Measurements from ENCODE around the gene TBX3.
A peak's percentile ranks its signal among the peaks of the same experiment; 100 is the strongest.

The TBX3 gene

DNA sequence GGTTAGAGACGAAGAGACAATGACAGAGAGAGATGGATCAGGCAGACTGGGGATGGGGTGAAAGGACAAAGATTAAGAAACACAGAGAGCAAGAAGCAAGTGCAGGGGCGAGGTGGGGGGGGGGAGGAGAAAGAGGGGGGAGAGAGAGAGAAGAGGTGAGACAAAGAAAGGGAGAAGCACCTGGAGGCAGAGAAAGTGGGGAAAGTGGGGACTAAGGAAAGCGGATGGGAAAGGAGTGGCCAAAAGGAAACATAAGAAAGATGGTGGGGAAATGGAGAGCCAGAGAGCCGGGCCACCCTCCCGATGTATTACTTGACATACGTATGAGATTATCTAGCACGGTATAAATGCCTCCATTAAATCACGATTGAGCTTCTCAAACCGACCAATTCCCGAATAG is 18.5 kb upstream of the TBX3 start:
- no peak overlapping the region for H3K4me3 ChIP-seq

DNA sequence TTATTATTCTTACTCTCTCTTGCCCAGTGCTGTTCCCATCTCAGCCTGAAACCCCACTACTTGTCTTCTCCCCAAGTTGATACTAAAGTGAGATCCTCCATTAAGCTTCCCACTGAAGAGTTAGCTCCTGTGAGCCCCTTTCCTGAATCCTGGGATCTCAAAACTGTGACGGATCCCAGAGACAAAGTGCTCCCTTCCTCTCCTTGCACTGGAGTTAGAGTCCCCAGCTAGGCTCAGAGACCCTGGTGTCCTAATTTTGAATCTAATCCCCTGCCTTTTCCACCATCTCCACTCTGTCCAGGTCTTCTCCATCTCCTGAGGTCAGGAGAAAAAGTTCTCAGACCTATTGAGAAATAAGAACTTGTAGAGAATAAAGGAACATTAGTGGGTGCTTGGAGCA is 17.6 kb upstream of the TBX3 start:
- peaks cover 33% of the 10 kb centered on the region for H3K27me3 ChIP-seq (ENCODE audit: low read depth)
- no peaks in the 10 kb centered on the region; the same call in 1 of the 2 replicates for H3K4me1 ChIP-seq
- H3K9me3 ChIP-seq = no peaks in the 10 kb centered on the region
- in situ Hi-C loops (cut with MboI; ENCODE audit: low sequenced_read_pairs) = no loop called here
- no peak for DNase-seq (ENCODE audit: low spot score in 2 of 2)
- H3K4me3 ChIP-seq = no peak overlapping the region
- H3K36me3 ChIP-seq (replicated peaks) = no peaks in the 10 kb centered on the region

More for the DNA sequence above, 18.5 kb upstream of the TBX3 start:
- peaks cover 28% of the 10 kb centered on the region for H3K27me3 ChIP-seq (ENCODE audit: low read depth)
- no peak for DNase-seq (ENCODE audit: low spot score in 2 of 2)
- H3K36me3 ChIP-seq (replicated peaks) = no peaks in the 10 kb centered on the region
- in situ Hi-C loops (cut with MboI; ENCODE audit: low sequenced_read_pairs) = no loop called here
- no peaks in the 10 kb centered on the region for H3K9me3 ChIP-seq
- no peaks in the 10 kb centered on the region; the same call in 1 of the 2 replicates for H3K4me1 ChIP-seq

DNA sequence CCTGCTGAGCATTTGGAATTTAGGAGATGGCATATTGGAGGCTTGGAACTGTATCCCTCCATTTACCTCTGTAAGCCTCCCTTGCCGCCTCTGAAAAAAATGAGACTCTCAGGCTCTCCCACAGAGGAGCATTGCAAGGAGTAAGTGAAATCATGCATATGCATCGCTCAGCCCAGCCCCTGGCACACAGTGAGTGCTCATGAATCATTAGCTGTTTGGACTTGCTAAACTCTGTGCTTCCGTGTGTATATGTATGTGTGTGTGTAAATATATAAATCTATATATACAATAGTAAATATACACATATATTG is 17.1 kb upstream of the TBX3 start:
- Histone ChIP-seq H3K4me1 (no peaks in the 10 kb centered on the region; the same call in 1 of the 2 replicates), H3K9me3 (no peaks in the 10 kb centered on the region), H3K27me3 (ENCODE audit: low read depth) (peaks cover 33% of the 10 kb centered on the region), H3K36me3 (replicated peaks) (no peaks in the 10 kb centered on the region), H3K4me3 (no peak overlapping the region)
- no peak for DNase-seq (ENCODE audit: low spot score in 2 of 2)
- in situ Hi-C loops (cut with MboI; ENCODE audit: low sequenced_read_pairs) = no loop called here

DNA sequence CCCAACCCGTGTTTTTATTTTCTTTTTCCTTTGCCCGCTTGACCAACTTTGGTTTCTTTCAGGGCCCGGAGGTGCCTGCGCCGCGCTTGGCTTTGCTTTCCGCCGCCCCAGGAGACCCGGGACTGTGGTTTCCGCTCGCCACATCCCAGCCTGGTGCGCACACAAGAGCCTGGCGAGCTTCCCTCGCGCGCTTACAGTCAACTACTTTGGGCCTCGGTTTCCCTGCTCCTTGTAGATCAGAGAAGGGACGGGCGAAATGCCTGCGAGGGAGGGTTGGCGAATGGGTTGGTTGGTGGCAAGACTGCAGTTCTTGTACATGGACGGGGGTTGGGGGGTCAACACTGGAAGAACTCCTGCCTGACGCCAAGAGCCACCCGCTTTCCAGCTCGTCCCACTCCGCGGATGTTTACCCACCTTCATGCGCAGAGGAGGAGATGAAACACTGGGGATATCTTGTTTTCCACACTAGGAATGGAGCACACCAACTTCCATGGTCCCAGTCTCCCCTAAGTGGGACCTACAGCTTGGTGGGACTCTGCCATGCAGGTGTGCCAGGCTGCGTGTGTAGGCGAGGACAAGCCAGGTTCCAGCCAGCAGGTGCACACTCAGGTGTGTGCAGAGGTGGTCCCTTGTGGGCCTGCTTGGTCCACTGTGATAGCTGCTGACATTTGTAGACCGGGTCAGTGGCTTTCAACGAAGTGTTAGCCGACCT is 16.6 kb upstream of the TBX3 start:
- peaks cover 36% of the 10 kb centered on the region for H3K27me3 ChIP-seq (ENCODE audit: low read depth)

DNA sequence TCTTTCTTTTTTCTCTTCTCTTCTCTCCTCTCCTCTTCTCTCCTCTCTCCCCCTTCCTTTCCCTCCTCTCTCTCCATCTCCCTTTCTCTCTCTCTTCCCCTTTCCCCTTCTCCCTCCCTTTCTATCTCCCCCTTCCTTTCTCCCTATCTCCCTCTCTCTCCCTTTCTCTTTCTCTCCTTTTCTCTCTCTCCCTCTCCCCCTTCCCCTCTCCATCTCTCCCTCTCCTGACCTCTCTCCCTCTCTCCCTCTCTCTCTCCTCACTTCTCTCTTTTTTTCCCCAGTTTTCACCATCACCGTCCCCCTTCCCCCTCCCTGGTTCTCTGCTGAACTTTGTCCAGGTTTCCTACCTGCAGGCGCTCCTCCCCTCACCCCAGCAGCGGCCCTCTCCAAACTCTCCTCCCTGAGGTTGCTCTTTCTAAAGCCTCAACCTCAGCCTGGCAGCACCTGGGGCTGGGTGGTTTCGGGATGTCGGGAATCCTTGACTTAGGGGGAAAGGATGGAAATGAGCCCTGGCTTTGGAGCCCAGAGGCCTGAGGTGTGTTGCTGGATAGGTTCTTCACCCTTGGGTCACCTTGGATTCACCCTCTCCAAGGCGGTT is 14.7 kb upstream of the TBX3 start:
- no peaks in the 10 kb centered on the region for H3K9me3 ChIP-seq
- in situ Hi-C loops (cut with MboI; ENCODE audit: low sequenced_read_pairs) = no loop called here
- no peak overlapping the region for H3K4me3 ChIP-seq
- no peaks in the 10 kb centered on the region; the same call in 1 of the 2 replicates for H3K4me1 ChIP-seq
- H3K27me3 ChIP-seq (ENCODE audit: low read depth) = peaks cover 36% of the 10 kb centered on the region
- no peaks in the 10 kb centered on the region for H3K36me3 ChIP-seq (replicated peaks)
- no peak for DNase-seq (ENCODE audit: low spot score in 2 of 2)

More for the DNA sequence above, 16.6 kb upstream of the TBX3 start:
- H3K4me3 ChIP-seq = no peak overlapping the region
- H3K9me3 ChIP-seq = no peaks in the 10 kb centered on the region
- DNase-seq (ENCODE audit: low spot score in 2 of 2) = no peak
- in situ Hi-C loops (cut with MboI; ENCODE audit: low sequenced_read_pairs) = no loop called here
- H3K36me3 ChIP-seq (replicated peaks) = no peaks in the 10 kb centered on the region
- no peaks in the 10 kb centered on the region; the same call in 1 of the 2 replicates for H3K4me1 ChIP-seq

DNA sequence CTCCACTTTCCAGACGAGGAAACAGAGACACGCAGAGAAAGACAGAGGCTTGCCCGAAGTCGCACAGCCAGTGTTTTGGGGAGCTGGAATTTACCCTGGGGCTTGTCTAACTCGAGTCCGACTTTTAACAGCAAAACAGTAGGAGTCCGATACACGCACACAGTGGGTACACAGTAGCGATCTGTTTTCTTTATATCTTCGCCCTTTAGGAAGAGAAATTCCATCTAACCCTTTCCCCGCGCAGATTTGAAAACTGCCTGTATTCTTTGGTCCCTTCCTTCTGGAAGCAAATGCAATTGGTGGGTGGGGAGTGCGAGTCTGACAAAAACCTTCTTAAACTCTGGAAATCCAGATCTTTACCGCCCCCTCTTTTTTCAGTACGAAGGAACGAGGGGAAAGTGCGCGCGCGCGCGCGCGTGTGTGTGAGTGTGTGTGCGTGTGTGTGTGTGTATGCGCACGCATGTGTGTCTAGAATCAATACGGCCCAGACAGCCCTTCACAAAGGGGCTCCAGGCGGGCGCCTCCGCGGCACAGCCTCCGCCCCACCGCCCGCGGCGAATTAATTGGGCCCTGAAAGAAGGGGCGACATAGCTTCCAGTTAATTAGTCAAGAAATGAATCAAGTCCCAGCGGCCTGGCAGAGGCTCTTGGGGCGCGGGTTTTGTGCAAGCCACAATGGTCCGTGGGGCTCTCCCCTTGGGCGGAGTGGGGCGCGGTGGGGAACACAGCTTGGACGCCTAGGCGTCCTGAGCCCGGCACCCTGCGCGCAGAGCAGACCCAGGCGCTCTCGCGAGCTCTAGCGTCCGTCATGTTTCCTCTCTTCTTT is 14.0 kb upstream of the TBX3 start:
- in situ Hi-C loops (cut with MboI; ENCODE audit: low sequenced_read_pairs) = no loop called here
- peaks cover 36% of the 10 kb centered on the region for H3K27me3 ChIP-seq (ENCODE audit: low read depth)

DNA sequence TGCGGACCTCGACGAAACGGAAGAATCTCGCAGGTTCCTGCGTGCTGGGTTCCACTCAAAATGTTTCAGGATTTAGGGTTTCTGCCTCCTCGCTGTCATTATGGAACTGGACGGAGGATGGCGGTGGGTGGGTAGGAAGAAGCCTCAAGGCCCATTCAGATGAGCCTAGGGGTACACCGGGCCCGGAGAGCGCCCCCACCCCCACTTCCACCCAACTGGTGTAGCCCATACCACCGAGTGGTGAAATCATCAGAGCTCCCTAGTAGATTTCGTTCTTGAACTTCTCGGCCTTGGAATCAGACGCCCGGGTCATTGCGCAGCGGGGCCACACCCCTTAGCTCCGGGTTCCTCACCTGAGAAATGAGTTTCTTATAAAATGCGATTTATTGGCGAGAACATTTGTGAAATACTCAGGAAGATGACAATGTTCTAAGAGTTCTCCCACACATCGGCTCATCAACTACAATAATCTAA is 13.3 kb upstream of the TBX3 start:
- H3K27me3 ChIP-seq (ENCODE audit: low read depth) = peaks cover 34% of the 10 kb centered on the region
- H3K4me3 ChIP-seq = no peak overlapping the region
- H3K4me1 ChIP-seq = peaks cover 2% of the 10 kb centered on the region; the same call in 1 of the 2 replicates
- H3K36me3 ChIP-seq (replicated peaks) = no peaks in the 10 kb centered on the region
- no peak for DNase-seq (ENCODE audit: low spot score in 2 of 2)
- in situ Hi-C loops (cut with MboI; ENCODE audit: low sequenced_read_pairs) = no loop called here
- no peaks in the 10 kb centered on the region for H3K9me3 ChIP-seq

More for the DNA sequence above, 14.0 kb upstream of the TBX3 start:
- H3K36me3 ChIP-seq (replicated peaks) = no peaks in the 10 kb centered on the region
- H3K9me3 ChIP-seq = no peaks in the 10 kb centered on the region
- H3K4me3 ChIP-seq = no peak overlapping the region
- peaks cover under 1% of the 10 kb centered on the region; the same call in 1 of the 2 replicates for H3K4me1 ChIP-seq
- peak in 1 of 2 experiments; percentile 21 for DNase-seq (ENCODE audit: low spot score in 2 of 2)

DNA sequence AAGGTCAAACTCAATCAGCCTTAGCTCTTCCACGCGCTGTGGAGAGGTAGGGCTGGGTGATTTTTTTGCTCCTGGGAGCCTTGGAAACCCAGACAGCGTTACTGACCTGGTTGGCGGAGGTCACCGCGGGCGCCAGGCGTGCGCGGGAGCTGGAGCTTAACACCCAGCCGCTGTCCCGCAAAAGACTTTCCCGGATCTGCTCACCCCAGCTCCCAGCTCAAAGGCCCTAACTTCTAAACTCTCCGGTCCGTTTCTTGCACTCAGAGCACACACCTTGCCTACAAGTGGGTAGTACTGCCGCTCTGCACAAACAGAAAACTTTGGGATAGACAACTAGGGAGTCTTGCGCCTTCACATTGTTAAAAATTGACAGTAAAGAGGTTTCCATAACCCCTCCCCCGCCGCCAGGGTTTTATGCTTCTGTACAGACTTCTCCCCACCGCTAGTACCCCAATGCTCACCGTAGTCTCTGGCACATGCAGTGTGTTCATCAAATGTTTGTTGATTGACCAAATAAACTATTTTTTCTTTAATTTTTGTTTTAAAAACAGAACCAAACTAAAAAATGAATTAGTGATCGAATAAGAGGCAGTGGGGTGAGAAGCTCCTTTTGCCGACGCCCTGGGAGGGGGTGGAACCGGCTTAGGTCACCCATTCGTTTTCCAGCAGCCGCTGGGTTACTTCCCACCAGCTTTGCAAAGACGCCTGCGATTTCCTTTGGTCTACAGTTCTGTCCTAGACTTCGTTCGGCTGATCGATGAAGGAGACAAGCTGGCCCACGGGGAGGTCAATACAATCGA is 12.7 kb upstream of the TBX3 start:
- peaks cover 2% of the 10 kb centered on the region; the same call in 1 of the 2 replicates for H3K4me1 ChIP-seq
- in situ Hi-C loops (cut with MboI; ENCODE audit: low sequenced_read_pairs) = no loop called here
- DNase-seq (ENCODE audit: low spot score in 2 of 2) = no peak
- peaks cover 34% of the 10 kb centered on the region for H3K27me3 ChIP-seq (ENCODE audit: low read depth)
- H3K4me3 ChIP-seq = no peak overlapping the region
- no peaks in the 10 kb centered on the region for H3K9me3 ChIP-seq
- no peaks in the 10 kb centered on the region for H3K36me3 ChIP-seq (replicated peaks)

DNA sequence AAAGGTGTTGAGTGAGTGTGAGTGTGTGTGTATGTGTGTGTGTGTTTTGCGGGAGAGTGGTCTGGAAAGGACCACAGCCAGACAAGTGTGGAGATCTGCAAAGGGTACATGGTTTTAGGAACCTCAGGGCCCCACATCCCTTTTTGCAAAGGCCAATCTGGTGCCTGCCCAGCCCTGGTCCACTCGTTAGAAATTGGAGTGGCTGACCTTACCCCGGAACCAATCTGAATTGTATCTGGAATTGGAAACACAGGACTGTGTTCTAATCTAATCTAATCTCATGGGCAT is 11.3 kb upstream of the TBX3 start:
- Histone ChIP-seq H3K4me3 (no peak overlapping the region), H3K36me3 (replicated peaks) (no peaks in the 10 kb centered on the region), H3K27me3 (ENCODE audit: low read depth) (peaks cover 26% of the 10 kb centered on the region), H3K9me3 (no peaks in the 10 kb centered on the region), H3K4me1 (peaks cover 2% of the 10 kb centered on the region; the same call in 1 of the 2 replicates)
- in situ Hi-C loops (cut with MboI; ENCODE audit: low sequenced_read_pairs) = no loop called here
- DNase-seq (ENCODE audit: low spot score in 2 of 2) = no peak

DNA sequence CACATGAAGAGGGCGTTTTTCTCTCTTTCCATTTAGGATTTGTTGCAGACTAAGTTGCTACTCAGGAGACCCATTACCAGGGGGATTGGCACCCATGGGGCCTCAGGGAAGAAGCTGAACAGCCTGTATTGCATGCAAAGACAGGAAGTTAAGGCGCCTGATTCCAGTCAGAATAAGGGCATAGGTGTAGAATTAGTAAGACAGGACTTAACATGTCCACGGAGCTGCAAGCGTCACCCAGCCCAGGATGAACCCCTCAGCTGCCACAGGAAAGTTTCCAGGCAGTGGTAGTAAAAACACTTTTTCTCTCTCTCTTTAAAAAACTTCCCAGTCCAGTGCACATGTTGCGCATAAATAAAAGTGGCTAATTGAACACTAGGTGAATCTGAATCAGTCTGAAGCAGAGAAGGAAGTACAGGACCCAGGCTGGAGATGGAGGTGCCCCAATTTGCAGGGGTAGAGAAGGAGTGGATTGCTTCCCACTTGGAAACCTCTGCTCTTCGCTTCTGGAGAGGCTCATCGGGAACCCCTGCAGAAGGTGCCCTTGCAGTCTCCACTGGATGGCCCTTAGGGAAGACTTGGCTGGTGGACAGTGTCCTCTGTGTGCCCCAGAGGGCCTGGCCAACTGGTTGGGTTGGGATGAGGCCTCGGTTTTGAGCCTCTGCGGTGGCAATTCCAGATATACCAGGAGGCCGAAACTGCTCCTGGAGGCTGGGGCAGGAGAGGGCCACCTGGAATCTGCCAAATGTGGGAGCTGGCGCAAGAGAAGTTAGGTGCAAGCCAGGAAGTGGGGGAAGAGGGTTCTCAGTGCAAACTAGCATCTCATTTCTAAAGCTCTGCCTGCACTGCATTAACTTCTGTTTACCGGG is 10.7 kb upstream of the TBX3 start:
- Histone ChIP-seq H3K4me3 (no peak overlapping the region), H3K36me3 (replicated peaks) (no peaks in the 10 kb centered on the region), H3K27me3 (ENCODE audit: low read depth) (peaks cover 22% of the 10 kb centered on the region), H3K4me1 (peaks cover 2% of the 10 kb centered on the region; the same call in 1 of the 2 replicates), H3K9me3 (no peaks in the 10 kb centered on the region)
- DNase-seq (ENCODE audit: low spot score in 2 of 2) = no peak
- in situ Hi-C loops (cut with MboI; ENCODE audit: low sequenced_read_pairs) = no loop called here

DNA sequence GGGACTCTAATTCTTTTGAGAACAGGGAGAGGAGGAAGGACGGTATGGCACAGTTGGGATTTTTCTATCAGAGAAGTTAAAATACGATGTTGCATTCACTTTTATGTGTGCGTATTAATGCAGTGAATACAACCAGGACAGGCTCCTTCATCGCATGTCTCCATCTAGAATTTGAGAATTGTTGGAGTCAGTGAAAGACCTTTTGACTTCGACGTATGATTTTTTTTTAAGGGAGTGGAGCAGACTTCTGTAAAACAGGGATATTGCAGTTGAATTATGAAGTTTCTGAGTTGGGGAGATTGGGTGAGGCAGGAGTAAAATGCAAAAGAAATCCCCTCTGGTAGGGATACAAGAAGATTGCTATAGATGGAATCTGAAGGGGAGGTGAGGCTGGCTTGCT is 9.6 kb upstream of the TBX3 start:
- no peak for DNase-seq (ENCODE audit: low spot score in 2 of 2)
- H3K27me3 ChIP-seq (ENCODE audit: low read depth) = peaks cover 18% of the 10 kb centered on the region
- in situ Hi-C loops (cut with MboI; ENCODE audit: low sequenced_read_pairs) = no loop called here
- no peak overlapping the region for H3K4me3 ChIP-seq
- H3K36me3 ChIP-seq (replicated peaks) = no peaks in the 10 kb centered on the region
- no peaks in the 10 kb centered on the region for H3K9me3 ChIP-seq
- H3K4me1 ChIP-seq = peaks cover 2% of the 10 kb centered on the region; the same call in 1 of the 2 replicates

DNA sequence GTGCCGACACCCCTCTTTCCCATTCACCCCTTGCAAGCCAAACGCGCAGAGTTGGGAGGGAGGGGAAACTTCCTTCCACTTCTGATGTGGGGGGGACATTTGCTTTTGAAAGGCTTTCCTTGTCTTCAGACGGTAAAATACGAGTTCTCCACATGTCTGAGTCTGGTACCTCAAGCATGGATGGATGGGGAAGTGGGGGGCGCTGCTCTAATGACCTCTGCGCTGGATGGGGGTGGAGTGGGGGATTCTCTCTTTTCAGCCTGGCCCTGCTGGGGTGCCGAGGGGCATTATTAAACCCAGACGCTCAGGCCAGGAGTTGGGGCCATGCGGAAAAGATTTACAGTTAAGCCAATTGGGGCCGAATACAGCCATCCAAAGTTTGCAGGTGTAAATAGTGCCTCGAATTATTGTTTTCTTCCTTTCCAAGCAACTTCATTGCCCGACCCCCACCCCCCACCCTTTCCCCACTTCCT is 9.1 kb upstream of the TBX3 start:
- peak overlapping the region; percentile 25 for H3K4me3 ChIP-seq
- in situ Hi-C loops (cut with MboI; ENCODE audit: low sequenced_read_pairs) = no loop called here
- no peak for DNase-seq (ENCODE audit: low spot score in 2 of 2)

More for the DNA sequence above, 9.1 kb upstream of the TBX3 start:
- no peaks in the 10 kb centered on the region for H3K36me3 ChIP-seq (replicated peaks)
- peaks cover 14% of the 10 kb centered on the region for H3K27me3 ChIP-seq (ENCODE audit: low read depth)
- H3K4me1 ChIP-seq = peaks cover 2% of the 10 kb centered on the region; the same call in 1 of the 2 replicates
- no peaks in the 10 kb centered on the region for H3K9me3 ChIP-seq
